C4-2B (cell line): Measurements from ENCODE around the gene VTI1A.

Experiments used
- H3K27ac ChIP-seq: fragments of 450-650 bp; 2 replicates; pipeline ENCODE4 v1.5.1; 2017
- ZFX ChIP-seq: fragments of 450-650 bp; IDR thresholded peaks from 2 replicates; pipeline ENCODE4 v1.6.1; 2017
- TF ChIP-seq, protein P1 (sequence below): fragments of 450-650 bp; conservative IDR thresholded peaks from 2 replicates; pipeline ENCODE4 v1.5.1; 2017; ENCODE audit warnings: mild to moderate bottlenecking

The VTI1A gene

DNA sequence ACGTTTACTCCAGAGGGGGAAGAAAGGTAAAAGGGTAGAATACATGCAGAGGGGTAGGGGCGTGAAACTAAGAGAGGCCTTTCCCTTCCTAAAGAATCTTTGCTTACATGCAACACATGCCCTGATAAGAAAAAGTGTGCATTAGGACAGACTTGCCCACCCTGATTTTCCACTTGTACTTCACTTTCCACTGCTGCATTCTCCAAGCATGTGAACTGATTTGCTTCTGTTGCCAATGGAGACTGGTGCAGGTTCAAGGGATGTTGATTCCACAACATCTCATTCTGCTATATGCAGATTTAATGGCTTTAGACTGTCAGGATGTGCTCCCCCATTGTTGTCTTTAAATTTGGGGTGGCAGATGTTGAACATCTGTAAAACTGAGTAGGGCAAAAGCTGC is 265.5 kb downstream of the VTI1A start:
- H3K27ac ChIP-seq = no peak overlapping the region
- TF ChIP-seq, protein P1, sequence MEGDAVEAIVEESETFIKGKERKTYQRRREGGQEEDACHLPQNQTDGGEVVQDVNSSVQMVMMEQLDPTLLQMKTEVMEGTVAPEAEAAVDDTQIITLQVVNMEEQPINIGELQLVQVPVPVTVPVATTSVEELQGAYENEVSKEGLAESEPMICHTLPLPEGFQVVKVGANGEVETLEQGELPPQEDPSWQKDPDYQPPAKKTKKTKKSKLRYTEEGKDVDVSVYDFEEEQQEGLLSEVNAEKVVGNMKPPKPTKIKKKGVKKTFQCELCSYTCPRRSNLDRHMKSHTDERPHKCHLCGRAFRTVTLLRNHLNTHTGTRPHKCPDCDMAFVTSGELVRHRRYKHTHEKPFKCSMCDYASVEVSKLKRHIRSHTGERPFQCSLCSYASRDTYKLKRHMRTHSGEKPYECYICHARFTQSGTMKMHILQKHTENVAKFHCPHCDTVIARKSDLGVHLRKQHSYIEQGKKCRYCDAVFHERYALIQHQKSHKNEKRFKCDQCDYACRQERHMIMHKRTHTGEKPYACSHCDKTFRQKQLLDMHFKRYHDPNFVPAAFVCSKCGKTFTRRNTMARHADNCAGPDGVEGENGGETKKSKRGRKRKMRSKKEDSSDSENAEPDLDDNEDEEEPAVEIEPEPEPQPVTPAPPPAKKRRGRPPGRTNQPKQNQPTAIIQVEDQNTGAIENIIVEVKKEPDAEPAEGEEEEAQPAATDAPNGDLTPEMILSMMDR = no peak
- TF ChIP-seq ZFX = no peak

DNA sequence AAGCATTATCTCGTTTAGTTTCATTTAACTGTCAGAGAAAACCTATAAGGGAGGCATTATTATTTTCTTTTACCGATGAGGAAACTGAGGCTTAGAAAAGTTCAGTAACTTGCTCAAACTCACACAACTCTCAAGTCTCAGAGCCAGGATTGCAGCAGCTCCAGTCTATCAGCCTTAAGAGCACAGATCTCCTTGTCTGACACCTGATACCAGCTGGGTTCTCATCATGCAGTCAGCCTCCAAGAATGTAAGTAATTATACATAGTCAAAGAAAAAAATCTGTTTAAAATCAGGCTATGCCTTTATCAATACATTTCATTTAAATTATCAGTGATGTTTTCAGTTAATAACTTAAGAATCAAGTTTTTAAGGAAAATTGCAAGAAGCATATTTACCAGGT is 266.4 kb downstream of the VTI1A start:
- no peak overlapping the region for H3K27ac ChIP-seq
- TF ChIP-seq, protein P1 = no peak

DNA sequence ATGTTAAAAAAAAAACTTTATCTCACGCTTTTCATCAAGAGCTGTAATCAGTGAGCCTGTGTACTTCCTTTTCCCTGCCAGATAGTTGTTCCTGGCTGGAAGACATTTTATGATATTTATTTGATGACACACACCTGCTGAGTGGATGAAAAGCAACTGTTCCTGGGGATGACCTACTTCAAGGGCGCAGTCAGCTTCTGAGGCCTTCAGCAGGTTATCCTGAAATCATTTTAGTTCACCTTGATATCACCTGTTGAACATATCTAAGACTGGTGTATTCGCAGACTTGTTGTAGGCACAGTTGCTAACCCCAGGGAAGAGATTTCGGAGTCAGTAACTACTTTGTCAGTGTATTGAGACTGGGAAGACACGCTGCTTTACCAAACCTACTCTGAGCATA is 268.6 kb downstream of the VTI1A start:
- TF ChIP-seq, protein P1 = no peak
- no peak for TF ChIP-seq ZFX
- H3K27ac ChIP-seq = peak overlapping the region; percentile 26

DNA sequence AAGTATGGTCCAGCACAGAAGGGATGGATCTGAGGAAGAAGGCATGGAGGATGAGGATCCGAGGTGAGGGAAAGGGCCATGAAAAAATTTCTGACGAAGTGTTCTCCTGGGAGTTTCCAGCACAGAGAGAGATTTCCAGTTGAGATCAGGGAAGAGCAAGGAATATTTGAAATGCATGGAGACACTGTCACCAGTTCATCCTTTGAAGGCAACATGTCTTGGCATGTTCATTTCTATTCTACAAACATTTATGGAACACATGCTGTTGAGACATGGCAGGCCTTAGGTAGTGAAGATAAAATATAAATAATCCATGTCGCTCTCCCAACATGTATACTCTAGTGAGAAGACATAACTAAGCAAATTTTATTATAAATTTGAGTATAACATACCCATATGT is 269.1 kb downstream of the VTI1A start:
- H3K27ac ChIP-seq = peak overlapping the region; percentile 26
- TF ChIP-seq ZFX = no peak
- TF ChIP-seq, protein P1 = no peak

DNA sequence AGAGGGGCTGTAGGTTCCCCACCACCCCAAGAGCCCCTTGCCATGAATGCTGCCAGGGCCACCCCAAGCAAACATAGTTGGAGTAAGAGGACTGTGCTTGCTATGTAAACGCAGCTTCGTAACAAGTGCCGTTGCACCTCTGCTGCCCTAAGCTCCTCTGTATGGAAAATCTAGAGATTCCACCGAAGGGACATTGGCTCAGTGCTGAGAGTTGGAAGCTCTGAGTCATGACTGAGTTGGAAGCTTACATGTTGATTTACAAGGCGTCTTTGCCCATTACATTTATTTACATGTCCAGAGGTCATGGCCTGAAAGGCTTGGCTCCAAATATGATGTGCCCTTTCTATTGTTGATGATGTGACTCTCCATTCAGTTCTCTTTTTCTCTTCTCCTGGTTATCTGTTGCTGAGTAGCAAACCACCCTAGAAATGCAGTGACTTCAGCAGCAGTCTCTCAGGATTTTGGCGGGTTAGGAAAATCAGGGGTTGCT is 270.0 kb downstream of the VTI1A start:
- H3K27ac ChIP-seq = peak overlapping the region; percentile 38
- TF ChIP-seq ZFX = no peak
- TF ChIP-seq, protein P1 = no peak

DNA sequence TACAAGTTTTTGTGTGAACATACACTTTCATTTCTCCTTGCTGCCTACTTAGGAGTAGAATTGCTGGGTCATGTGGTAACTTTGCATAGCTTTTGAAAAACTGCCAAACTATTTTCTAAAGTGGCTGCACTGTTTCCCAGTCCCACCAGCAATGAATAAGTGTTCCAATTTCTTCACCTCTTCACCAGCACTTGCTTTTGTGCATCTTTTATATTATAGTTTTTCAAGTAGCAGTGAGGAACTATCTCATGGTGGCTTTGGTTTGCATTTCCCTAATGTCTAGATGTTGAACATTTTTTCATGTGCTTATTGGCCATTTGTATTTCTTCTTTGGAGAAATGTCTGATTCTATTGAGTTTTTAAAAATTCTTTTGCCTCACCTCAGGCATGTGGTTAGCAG is 273.2 kb downstream of the VTI1A start:
- TF ChIP-seq, protein P1 = no peak
- no peak for TF ChIP-seq ZFX
- no peak overlapping the region for H3K27ac ChIP-seq

DNA sequence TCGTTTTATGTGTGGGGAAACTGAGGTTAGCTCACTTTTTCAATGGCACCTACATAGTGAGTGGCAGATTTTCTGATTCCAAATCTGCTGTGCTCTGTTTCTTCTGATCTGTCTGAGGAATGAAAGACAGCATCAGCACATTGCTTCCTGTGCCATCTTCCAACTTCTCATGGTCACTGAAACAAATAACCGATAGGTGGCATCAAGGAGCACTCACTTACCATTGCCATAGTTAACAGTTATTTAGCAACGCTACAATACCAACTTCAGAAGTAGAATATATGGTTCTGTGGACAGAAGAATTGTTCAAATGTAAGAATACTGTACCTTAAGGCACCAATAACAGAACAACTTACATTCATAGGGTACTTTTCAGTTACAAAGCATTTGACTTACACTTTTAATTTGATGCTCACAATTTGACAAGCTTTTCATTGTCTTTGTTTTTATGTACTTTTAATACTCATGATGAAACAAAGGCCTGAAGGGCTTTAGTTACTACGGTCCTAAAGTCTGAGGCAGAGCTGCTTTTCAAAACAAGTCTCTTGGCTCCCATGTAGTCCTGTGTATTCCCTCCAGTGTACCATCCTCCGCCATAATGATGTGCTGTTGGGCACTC is 274.2 kb downstream of the VTI1A start:
- H3K27ac ChIP-seq = no peak overlapping the region
- TF ChIP-seq, protein P1 = peak; percentile 90
- TF ChIP-seq ZFX = no peak
